Karpas-422 (cell line): ENCODE data around the gene APOL3. TPM values are rescaled to one million over a fixed set of nuclear protein-coding genes. Genes with fewer than 3 reads are reported as not detected.

ENCODE experiments used
- DNase-seq: peaks from one replicate; pipeline ENCODE4 v3.0.0-alpha.2; 2015
- H2AFZ ChIP-seq: fragments of 200-600 bp; sonication (generic); 2 replicates; pipeline ENCODE4 v1.6.1; 2014; ENCODE audit warnings: antibody characterized with exemption, low read length, mixed read lengths
- H3K27ac ChIP-seq: fragments of 200-600 bp; sonication (generic); 2 replicates; pipeline ENCODE4 v1.5.1; 2014; ENCODE audit warnings: mild to moderate bottlenecking, low read length, moderate library complexity
- H3K27me3 ChIP-seq: fragments of 200-600 bp; sonication (generic); 2 replicates; pipeline ENCODE4 v1.6.1; 2014; ENCODE audit warnings: low read length, mixed read lengths
- H3K36me3 ChIP-seq: fragments of 200-600 bp; sonication (generic); 2 replicates; pipeline ENCODE4 v1.6.1; 2014; ENCODE audit warnings: low read length, mixed read lengths; ENCODE audit not compliant: insufficient read depth
- H3K4me1 ChIP-seq: fragments of 200-600 bp; sonication (generic); 2 replicates; pipeline ENCODE4 v1.6.1; 2014; ENCODE audit warnings: mild to moderate bottlenecking, low read length, mixed read lengths
- H3K4me2 ChIP-seq: fragments of 200-600 bp; sonication (generic); 2 replicates; pipeline ENCODE4 v1.6.1; 2014; ENCODE audit warnings: low read length, low read depth, mild to moderate bottlenecking; ENCODE audit not compliant: poor library complexity, severe bottlenecking
- H3K4me3 ChIP-seq: fragments of 200-600 bp; sonication (generic); 2 replicates; pipeline ENCODE4 v1.5.1; 2014; ENCODE audit warnings: mild to moderate bottlenecking, antibody characterized with exemption, low read length, mixed read lengths
- H3K79me2 ChIP-seq: fragments of 200-600 bp; sonication (generic); 2 replicates; pipeline ENCODE4 v1.6.1; 2014; ENCODE audit warnings: mild to moderate bottlenecking, low read length, mixed read lengths
- H3K9ac ChIP-seq: fragments of 200-600 bp; sonication (generic); 2 replicates; pipeline ENCODE4 v1.6.0; 2014; ENCODE audit warnings: low read length
- H3K9me2 ChIP-seq: fragments of 200-600 bp; sonication (generic), shearing (Covaris generic); replicated peaks from 2 replicates; pipeline ENCODE4 v1.6.0; 2014; ENCODE audit warnings: mild to moderate bottlenecking, low read length, moderate library complexity; ENCODE audit not compliant: insufficient read depth
- H3K9me3 ChIP-seq: fragments of 300-700, 200-600 bp; sonication (generic); 2 replicates; pipeline ENCODE4 v1.6.1; 2014; ENCODE audit warnings: low read length, mixed read lengths
- H4K20me1 ChIP-seq: fragments of 200-600 bp; sonication (generic); 2 replicates; pipeline ENCODE4 v1.6.1; 2014; ENCODE audit warnings: mild to moderate bottlenecking, antibody characterized with exemption, low read length, low read depth; ENCODE audit not compliant: insufficient read depth
- total RNA-seq: library from RNA; depleted of rRNA; stranded (reverse); fragments of >200 nt; shearing (Covaris generic); gene quantifications from 2 replicates; pipeline ENCODE4 v1.2.3, GENCODE V29; 2014; ENCODE audit warnings: low replicate concordance

The APOL3 gene
- total RNA-seq, 1 experiment from 2014 or later: 0.60 TPM

DNA sequence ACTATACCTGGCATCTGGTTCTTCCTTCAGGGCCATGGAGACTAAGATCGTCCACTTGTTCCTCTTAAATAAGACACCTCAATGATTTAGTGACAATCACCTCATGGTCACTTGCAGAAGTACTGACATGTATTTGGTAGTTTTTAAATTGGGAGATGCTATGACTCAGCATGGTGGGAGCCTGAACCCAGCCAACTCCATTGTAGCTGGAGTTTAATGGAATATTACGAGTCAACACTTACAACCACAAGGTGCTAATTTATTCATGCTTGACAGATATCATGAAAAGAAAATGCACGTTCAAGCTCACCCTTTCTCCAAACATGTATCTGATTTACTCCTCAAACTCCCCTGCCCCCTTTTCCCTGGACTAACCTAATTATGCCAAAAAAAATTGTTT is 16.6 kb upstream of the APOL3 start:
- DNase-seq: no peak
- Histone ChIP-seq H3K9ac (no peak overlapping the region), H3K9me2 (no peaks in the 10 kb centered on the region), H3K4me1 (peaks cover 7% of the 10 kb centered on the region), H2AFZ (no peak overlapping the region), H3K27ac (no peak overlapping the region), H3K4me2 (no peak overlapping the region), H3K9me3 (no peaks in the 10 kb centered on the region), H4K20me1 (no peaks in the 10 kb centered on the region), H3K27me3 (0 out of 2 replicates have a peak, but pooled peaks cover 3% of the 10 kb centered on the region), H3K79me2 (no peaks in the 10 kb centered on the region), H3K36me3 (no peaks in the 10 kb centered on the region), H3K4me3 (no peak overlapping the region)

GRCh38 chr22:36175892-36176291 is 15.3 kb upstream of the APOL3 start:
- H3K4me1 ChIP-seq: peaks cover 7% of the 10 kb centered on the region
- H3K36me3 ChIP-seq: no peaks in the 10 kb centered on the region
- H3K79me2 ChIP-seq: no peaks in the 10 kb centered on the region
- no peak overlapping the region for H3K9ac ChIP-seq
- no peaks in the 10 kb centered on the region for H3K9me2 ChIP-seq
- H2AFZ ChIP-seq: no peak overlapping the region
- no peak for DNase-seq
- H3K9me3 ChIP-seq: no peaks in the 10 kb centered on the region
- 0 out of 2 replicates have a peak, but pooled peaks cover 3% of the 10 kb centered on the region for H3K27me3 ChIP-seq
- H3K4me3 ChIP-seq: no peak overlapping the region
- H3K4me2 ChIP-seq: no peak overlapping the region
- H3K27ac ChIP-seq: no peak overlapping the region
- H4K20me1 ChIP-seq: no peaks in the 10 kb centered on the region

DNA sequence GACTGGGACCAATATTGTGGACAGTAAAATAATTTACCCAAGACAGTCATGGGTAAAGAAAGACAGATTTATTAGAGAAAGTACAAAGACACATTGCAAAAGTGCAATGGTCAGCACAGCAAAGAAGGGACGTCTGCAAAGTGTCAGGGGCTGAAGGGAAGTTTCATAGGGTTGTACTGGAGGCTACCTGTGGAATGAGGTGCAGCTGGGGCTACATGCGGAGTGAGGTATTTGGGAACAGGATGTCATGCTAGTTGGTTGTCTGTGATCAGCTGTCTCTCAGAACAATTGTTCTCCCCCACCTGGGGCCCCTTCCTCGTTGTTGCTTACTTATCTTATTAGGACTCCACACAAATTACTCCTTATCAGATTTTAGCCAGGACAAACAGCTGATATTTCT is 11.4 kb upstream of the APOL3 start:
- no peaks in the 10 kb centered on the region for H3K36me3 ChIP-seq
- H3K79me2 ChIP-seq: no peaks in the 10 kb centered on the region
- no peaks in the 10 kb centered on the region for H3K9me2 ChIP-seq
- 0 out of 2 replicates have a peak, but pooled peaks cover 3% of the 10 kb centered on the region for H3K27me3 ChIP-seq
- H3K4me3 ChIP-seq: no peak overlapping the region
- DNase-seq: no peak
- H3K9ac ChIP-seq: no peak overlapping the region
- no peak overlapping the region for H3K4me2 ChIP-seq
- no peak overlapping the region for H2AFZ ChIP-seq
- no peaks in the 10 kb centered on the region for H4K20me1 ChIP-seq
- no peaks in the 10 kb centered on the region for H3K9me3 ChIP-seq
- no peak overlapping the region for H3K27ac ChIP-seq
- H3K4me1 ChIP-seq: peaks cover 7% of the 10 kb centered on the region

GRCh38 chr22:36166518-36167220 is 6.1 kb upstream of the APOL3 start:
- Histone ChIP-seq H3K27ac (no peak overlapping the region), H2AFZ (no peak overlapping the region)

DNA sequence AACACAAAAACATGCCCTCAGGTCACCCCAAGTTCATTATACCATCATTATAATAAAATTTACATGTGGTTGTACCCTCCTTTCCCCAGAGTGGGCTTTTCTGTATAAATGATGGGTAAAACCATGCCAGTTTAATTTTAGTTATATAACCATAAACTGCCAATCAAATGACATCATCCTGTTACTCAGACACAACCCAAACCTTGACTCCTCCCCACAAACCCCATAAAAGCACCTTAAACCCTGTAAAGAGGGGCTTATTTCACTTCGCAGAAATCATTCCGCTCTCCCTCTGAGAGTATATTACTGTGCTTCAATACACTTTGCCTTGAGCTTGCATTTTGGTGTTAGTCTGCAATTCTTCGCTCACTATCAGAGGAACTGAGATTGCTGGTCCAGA is 5.5 kb upstream of the APOL3 start:
- no peaks in the 10 kb centered on the region for H3K27me3 ChIP-seq
- H3K4me3 ChIP-seq: no peak overlapping the region
- H3K4me2 ChIP-seq: no peak overlapping the region
- H4K20me1 ChIP-seq: no peaks in the 10 kb centered on the region
- no peak overlapping the region for H2AFZ ChIP-seq
- H3K27ac ChIP-seq: no peak overlapping the region
- no peaks in the 10 kb centered on the region for H3K79me2 ChIP-seq
- H3K4me1 ChIP-seq: peaks cover 6% of the 10 kb centered on the region
- H3K36me3 ChIP-seq: no peaks in the 10 kb centered on the region
- DNase-seq: no peak
- no peak overlapping the region for H3K9ac ChIP-seq
- no peaks in the 10 kb centered on the region for H3K9me3 ChIP-seq
- no peaks in the 10 kb centered on the region for H3K9me2 ChIP-seq

More at GRCh38 chr22:36166518-36167220, 6.1 kb upstream of the APOL3 start:
- Histone ChIP-seq H3K9me2 (no peaks in the 10 kb centered on the region), H3K79me2 (no peaks in the 10 kb centered on the region), H3K4me2 (no peak overlapping the region), H3K9ac (no peak overlapping the region), H4K20me1 (no peaks in the 10 kb centered on the region), H3K4me3 (no peak overlapping the region), H3K36me3 (no peaks in the 10 kb centered on the region), H3K4me1 (peaks cover 6% of the 10 kb centered on the region), H3K27me3 (no peaks in the 10 kb centered on the region), H3K9me3 (no peaks in the 10 kb centered on the region)
- DNase-seq: no peak

GRCh38 chr22:36165141-36165540 is 4.6 kb upstream of the APOL3 start:
- no peak for DNase-seq
- H3K9me2 ChIP-seq: no peaks in the 10 kb centered on the region
- no peak overlapping the region for H3K27ac ChIP-seq
- H3K27me3 ChIP-seq: no peaks in the 10 kb centered on the region
- no peak overlapping the region for H3K4me2 ChIP-seq
- no peaks in the 10 kb centered on the region for H3K79me2 ChIP-seq
- H2AFZ ChIP-seq: no peak overlapping the region
- no peaks in the 10 kb centered on the region for H4K20me1 ChIP-seq
- H3K9me3 ChIP-seq: no peaks in the 10 kb centered on the region
- no peak overlapping the region for H3K9ac ChIP-seq
- H3K4me3 ChIP-seq: no peak overlapping the region
- H3K4me1 ChIP-seq: peaks cover 6% of the 10 kb centered on the region
- H3K36me3 ChIP-seq: no peaks in the 10 kb centered on the region

- no peaks in the 10 kb centered on the region for H3K9me3 ChIP-seq
- H3K9ac ChIP-seq: no peak overlapping the region
- no peaks in the 10 kb centered on the region for H4K20me1 ChIP-seq
- no peaks in the 10 kb centered on the region for H3K79me2 ChIP-seq
- no peak for DNase-seq
- no peaks in the 10 kb centered on the region for H3K36me3 ChIP-seq
- no peak overlapping the region for H3K27ac ChIP-seq
- peaks cover 6% of the 10 kb centered on the region for H3K4me1 ChIP-seq
- no peaks in the 10 kb centered on the region for H3K9me2 ChIP-seq
- H3K4me3 ChIP-seq: no peak overlapping the region
- no peak overlapping the region for H3K4me2 ChIP-seq
- no peaks in the 10 kb centered on the region for H3K27me3 ChIP-seq
- H2AFZ ChIP-seq: no peak overlapping the region
These were observed 4.1 kb upstream of the APOL3 start for GRCh38 chr22:36164621-36165020.

DNA sequence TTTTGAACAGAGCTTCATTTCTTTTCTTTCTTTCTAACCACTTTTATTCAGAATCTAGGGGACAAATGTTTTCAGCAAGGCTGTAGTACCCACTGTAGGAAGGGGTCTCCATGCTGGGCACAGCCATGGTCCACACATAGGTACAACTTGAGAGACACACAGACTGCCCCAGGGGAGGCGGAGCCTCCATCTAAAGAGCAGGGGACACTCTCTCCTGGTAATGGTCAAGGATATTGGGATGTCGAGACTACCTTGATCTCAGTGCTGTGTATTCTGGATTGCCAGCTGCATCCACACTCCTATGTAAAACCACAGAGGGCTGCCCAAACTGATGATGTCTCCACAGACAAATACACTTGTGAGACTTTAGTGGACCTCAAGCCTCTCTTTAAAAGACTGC is 2.9 kb upstream of the APOL3 start:
- peaks cover 6% of the 10 kb centered on the region for H3K4me1 ChIP-seq
- H2AFZ ChIP-seq: no peak overlapping the region
- no peak overlapping the region for H3K4me2 ChIP-seq
- no peaks in the 10 kb centered on the region for H3K9me3 ChIP-seq
- H3K27ac ChIP-seq: no peak overlapping the region
- H3K4me3 ChIP-seq: no peak overlapping the region
- H3K9me2 ChIP-seq: no peaks in the 10 kb centered on the region
- H3K9ac ChIP-seq: no peak overlapping the region
- no peaks in the 10 kb centered on the region for H3K79me2 ChIP-seq
- no peaks in the 10 kb centered on the region for H3K27me3 ChIP-seq
- no peak for DNase-seq
- H3K36me3 ChIP-seq: no peaks in the 10 kb centered on the region
- H4K20me1 ChIP-seq: no peaks in the 10 kb centered on the region
